HepG2 (cell line): ENCODE results near the gene WWTR1.

Experiments
- MAZ ChIP-seq, 2 experiments: sonication (generic) in 1 of 2; formaldehyde crosslinking in 1 of 2; IDR thresholded peaks; 2 replicates each; pipeline versions ENCODE4 v1.5.0 to v1.6.1; 2012 to 2020; ENCODE audit warnings: low read depth in 2 of 2, mild to moderate bottlenecking in 2 of 2, borderline replicate concordance in 1 of 2, improper control_type of control experiment in 1 of 2, low read length in 1 of 2, missing genetic modification reagents in 1 of 2, moderate library complexity in 1 of 2
- NFRKB ChIP-seq: fragments of 450-650 bp; IDR thresholded peaks from 2 replicates; pipeline ENCODE4 v1.6.1; 2017
- NONO ChIP-seq, 2 experiments: fragments of 450-650 bp in 1 of 2; sonication (generic) in 1 of 2; formaldehyde crosslinking in 1 of 2; IDR thresholded peaks in 1 of 2; conservative IDR thresholded peaks in 1 of 2; 2 replicates each; pipeline versions ENCODE4 v1.6.1 to v1.8.0; 2017 to 2022; ENCODE audit warnings: mild to moderate bottlenecking in 1 of 2, missing genetic modification reagents in 1 of 2, moderate library complexity in 1 of 2
- SMC3 ChIP-seq: IDR thresholded peaks from 2 replicates; pipeline ENCODE4 v1.6.1; 2011; ENCODE audit warnings: low read length, improper control_type of control experiment
- SPEN ChIP-seq: sonication (generic); formaldehyde crosslinking; IDR thresholded peaks from 2 replicates; pipeline ENCODE4 v1.5.1; 2020; ENCODE audit warnings: low read depth, mild to moderate bottlenecking, missing genetic modification reagents
- ZKSCAN1 ChIP-seq: fragments of 150-350 bp; IDR thresholded peaks from 2 replicates; pipeline ENCODE4 v1.6.1; 2014; ENCODE audit warnings: low read length
- ZNF496 ChIP-seq: sonication (generic); formaldehyde crosslinking; IDR thresholded peaks from 2 replicates; pipeline ENCODE4 v1.8.1; 2023; ENCODE audit warnings: mild to moderate bottlenecking, moderate library complexity, missing genetic modification reagents; ENCODE audit not compliant: insufficient replicate concordance
- ZNF501 ChIP-seq: sonication (generic); formaldehyde crosslinking; IDR thresholded peaks from 2 replicates; pipeline ENCODE4 v1.5.1; 2020; ENCODE audit warnings: mild to moderate bottlenecking, moderate library complexity, missing genetic modification reagents
- ZNF652 ChIP-seq: IDR thresholded peaks from 2 replicates; pipeline ENCODE4 v1.6.1; 2016; ENCODE audit warnings: low read depth, borderline replicate concordance
- TF ChIP-seq, protein P1 (sequence below): sonication (generic); formaldehyde crosslinking; conservative IDR thresholded peaks from 2 replicates; pipeline ENCODE4 v1.4.0; 2020; ENCODE audit warnings: missing genetic modification reagents
- TF ChIP-seq, protein P2 (sequence below): sonication (generic); formaldehyde crosslinking; IDR thresholded peaks from 2 replicates; pipeline ENCODE4 v1.5.0; 2020; ENCODE audit warnings: mild to moderate bottlenecking, missing genetic modification reagents, moderate library complexity

DNA sequence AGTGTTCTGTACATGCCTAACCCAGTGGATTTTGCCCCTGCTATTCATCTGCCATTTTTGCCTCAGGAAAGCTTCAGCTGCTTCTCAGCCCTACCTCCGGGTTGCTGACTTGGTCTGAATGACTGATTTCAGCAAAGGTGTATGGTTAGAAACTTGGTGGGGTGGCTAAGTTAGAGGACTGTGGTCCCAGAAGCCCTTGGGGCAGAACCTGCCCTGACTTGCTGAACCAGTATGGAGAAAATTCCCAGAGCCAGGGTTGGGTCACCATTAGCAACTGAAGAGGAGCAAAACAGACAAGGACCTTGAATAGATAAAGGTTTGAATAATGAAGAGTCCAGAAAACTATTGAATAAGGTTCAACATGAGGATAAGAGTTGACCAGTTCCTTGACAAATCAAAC lies 6.1 kb upstream of the WWTR1 start:
- TF ChIP-seq SMC3 (no peak), SPEN (CRISPR knock-in tag) (no peak), ZNF652 (CRISPR knock-in tag) (no peak), MAZ (IDR thresholded peaks at IDR 0.05; ENCODE audit: borderline replicate concordance, low read depth, low read length) (no peak), MAZ (CRISPR knock-in tag; IDR thresholded peaks at IDR 0.05; ENCODE audit: low read depth) (no peak), ZNF501 (CRISPR knock-in tag) (no peak), NFRKB (no peak), ZKSCAN1 (no peak), ZNF496 (no peak), NONO (IDR thresholded peaks at IDR 0.05) (no peak), NONO (CRISPR knock-in tag; conservative IDR thresholded peaks at IDR 0.05) (no peak)
- TF ChIP-seq, protein P1, sequence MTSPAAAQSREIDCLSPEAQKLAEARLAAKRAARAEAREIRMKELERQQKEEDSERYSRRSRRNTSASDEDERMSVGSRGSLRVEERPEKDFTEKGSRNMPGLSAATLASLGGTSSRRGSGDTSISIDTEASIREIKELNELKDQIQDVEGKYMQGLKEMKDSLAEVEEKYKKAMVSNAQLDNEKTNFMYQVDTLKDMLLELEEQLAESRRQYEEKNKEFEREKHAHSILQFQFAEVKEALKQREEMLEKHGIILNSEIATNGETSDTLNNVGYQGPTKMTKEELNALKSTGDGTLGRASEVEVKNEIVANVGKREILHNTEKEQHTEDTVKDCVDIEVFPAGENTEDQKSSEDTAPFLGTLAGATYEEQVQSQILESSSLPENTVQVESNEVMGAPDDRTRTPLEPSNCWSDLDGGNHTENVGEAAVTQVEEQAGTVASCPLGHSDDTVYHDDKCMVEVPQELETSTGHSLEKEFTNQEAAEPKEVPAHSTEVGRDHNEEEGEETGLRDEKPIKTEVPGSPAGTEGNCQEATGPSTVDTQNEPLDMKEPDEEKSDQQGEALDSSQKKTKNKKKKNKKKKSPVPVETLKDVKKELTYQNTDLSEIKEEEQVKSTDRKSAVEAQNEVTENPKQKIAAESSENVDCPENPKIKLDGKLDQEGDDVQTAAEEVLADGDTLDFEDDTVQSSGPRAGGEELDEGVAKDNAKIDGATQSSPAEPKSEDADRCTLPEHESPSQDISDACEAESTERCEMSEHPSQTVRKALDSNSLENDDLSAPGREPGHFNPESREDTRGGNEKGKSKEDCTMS, result no peak
- TF ChIP-seq, protein P2, sequence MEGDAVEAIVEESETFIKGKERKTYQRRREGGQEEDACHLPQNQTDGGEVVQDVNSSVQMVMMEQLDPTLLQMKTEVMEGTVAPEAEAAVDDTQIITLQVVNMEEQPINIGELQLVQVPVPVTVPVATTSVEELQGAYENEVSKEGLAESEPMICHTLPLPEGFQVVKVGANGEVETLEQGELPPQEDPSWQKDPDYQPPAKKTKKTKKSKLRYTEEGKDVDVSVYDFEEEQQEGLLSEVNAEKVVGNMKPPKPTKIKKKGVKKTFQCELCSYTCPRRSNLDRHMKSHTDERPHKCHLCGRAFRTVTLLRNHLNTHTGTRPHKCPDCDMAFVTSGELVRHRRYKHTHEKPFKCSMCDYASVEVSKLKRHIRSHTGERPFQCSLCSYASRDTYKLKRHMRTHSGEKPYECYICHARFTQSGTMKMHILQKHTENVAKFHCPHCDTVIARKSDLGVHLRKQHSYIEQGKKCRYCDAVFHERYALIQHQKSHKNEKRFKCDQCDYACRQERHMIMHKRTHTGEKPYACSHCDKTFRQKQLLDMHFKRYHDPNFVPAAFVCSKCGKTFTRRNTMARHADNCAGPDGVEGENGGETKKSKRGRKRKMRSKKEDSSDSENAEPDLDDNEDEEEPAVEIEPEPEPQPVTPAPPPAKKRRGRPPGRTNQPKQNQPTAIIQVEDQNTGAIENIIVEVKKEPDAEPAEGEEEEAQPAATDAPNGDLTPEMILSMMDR (CRISPR knock-in tag), result no peak
